Loucy (cell line): ENCODE measurements around the gene RECQL5.

Source experiments
- H2AFZ ChIP-seq: fragments of 200-600 bp; sonication (generic); 2 replicates; pipeline ENCODE4 v1.6.0; 2016; ENCODE audit warnings: antibody characterized with exemption, mild to moderate bottlenecking, low read length, moderate library complexity
- H3F3A ChIP-seq: fragments of 200-600 bp; 2 replicates; pipeline ENCODE4 v1.6.0; 2016; ENCODE audit warnings: antibody characterized with exemption, low read depth, mild to moderate bottlenecking
- H3K27me3 ChIP-seq: fragments of 200-600 bp; sonication (generic); 2 replicates; pipeline ENCODE4 v1.6.1; 2014; ENCODE audit warnings: low read length, mild to moderate bottlenecking; ENCODE audit not compliant: insufficient read depth, poor library complexity, severe bottlenecking
- H3K36me3 ChIP-seq: fragments of 200-600 bp; sonication (generic); 2 replicates; pipeline ENCODE4 v1.6.1; 2016; ENCODE audit warnings: low read length; ENCODE audit not compliant: insufficient read depth
- H3K4me1 ChIP-seq: fragments of 200-600 bp; sonication (generic); 2 replicates; pipeline ENCODE4 v1.5.1; 2014; ENCODE audit warnings: low read length, mild to moderate bottlenecking; ENCODE audit not compliant: insufficient read depth, poor library complexity, severe bottlenecking
- H3K4me2 ChIP-seq: fragments of 200-600 bp; sonication (generic); 2 replicates; pipeline ENCODE4 v1.6.0; 2014; ENCODE audit warnings: antibody characterized with exemption, low read length, low read depth, mild to moderate bottlenecking; ENCODE audit not compliant: poor library complexity, severe bottlenecking
- H3K4me3 ChIP-seq: fragments of 200-600 bp; sonication (generic); 2 replicates; pipeline ENCODE4 v1.5.1; 2014; ENCODE audit warnings: low read length, mild to moderate bottlenecking, mixed read lengths; ENCODE audit not compliant: poor library complexity, severe bottlenecking
- H3K79me2 ChIP-seq: fragments of 200-600 bp; sonication (generic); 2 replicates; pipeline ENCODE4 v1.6.1; 2014; ENCODE audit warnings: low read length; ENCODE audit not compliant: insufficient read depth
- H3K9ac ChIP-seq: fragments of 200-600 bp; sonication (generic); 2 replicates; pipeline ENCODE4 v1.6.0; 2014; ENCODE audit warnings: mild to moderate bottlenecking, low read depth, low read length, moderate library complexity; ENCODE audit not compliant: poor library complexity, severe bottlenecking
- H3K9me2 ChIP-seq: fragments of 200-600 bp; sonication (generic); replicated peaks from 2 replicates; pipeline ENCODE4 v1.6.1; 2016; ENCODE audit warnings: low read depth, low read length, mixed read lengths
- H3K9me3 ChIP-seq: fragments of 200-600 bp; sonication (generic); 2 replicates; pipeline ENCODE4 v1.6.1; 2014; ENCODE audit warnings: mild to moderate bottlenecking, antibody characterized with exemption, low read length, low read depth; ENCODE audit not compliant: insufficient read depth
- H4K20me1 ChIP-seq: fragments of 200-600 bp; sonication (generic); 2 replicates; pipeline ENCODE4 v1.6.0; 2014; ENCODE audit warnings: antibody characterized with exemption, low read length, mild to moderate bottlenecking; ENCODE audit not compliant: insufficient read depth, poor library complexity, severe bottlenecking
- CTCF ChIP-seq: fragments of 200-600 bp; sonication (generic); conservative IDR thresholded peaks from 2 replicates; pipeline ENCODE4 v1.5.1; 2014; ENCODE audit warnings: mild to moderate bottlenecking, antibody characterized with exemption, low read length
- EZH2phosphoT487 ChIP-seq: fragments of 200-600 bp; IDR thresholded peaks from 2 replicates; pipeline ENCODE4 v1.6.1; 2018; ENCODE audit warnings: antibody characterized with exemption, mild to moderate bottlenecking, moderate library complexity, borderline replicate concordance

The RECQL5 gene

GRCh38 chr17:75636381-75637142 lies 30.4 kb downstream of the RECQL5 start:
- Histone ChIP-seq H3K9me2 (no peaks in the 10 kb centered on the region), H3F3A (no peaks in the 10 kb centered on the region), H4K20me1 (no peaks in the 10 kb centered on the region), H3K79me2 (no peaks in the 10 kb centered on the region), H3K4me2 (no peak overlapping the region), H3K4me3 (no peak overlapping the region), H3K9ac (no peak overlapping the region), H3K27me3 (no peaks in the 10 kb centered on the region), H3K9me3 (no peaks in the 10 kb centered on the region), H2AFZ (no peak overlapping the region), H3K4me1 (peaks cover 13% of the 10 kb centered on the region), H3K36me3 (no peaks in the 10 kb centered on the region)
- TF ChIP-seq CTCF (no peak), EZH2phosphoT487 (no peak)

GRCh38 chr17:75635610-75636202 lies 31.2 kb downstream of the RECQL5 start:
- no peak overlapping the region for H2AFZ ChIP-seq
- no peaks in the 10 kb centered on the region for H3K9me2 ChIP-seq
- H3K36me3 ChIP-seq, result no peaks in the 10 kb centered on the region
- no peaks in the 10 kb centered on the region for H3K27me3 ChIP-seq
- no peaks in the 10 kb centered on the region for H3K9me3 ChIP-seq
- H3K4me3 ChIP-seq, result no peak overlapping the region
- H3K4me1 ChIP-seq, result peaks cover 13% of the 10 kb centered on the region
- H4K20me1 ChIP-seq, result no peaks in the 10 kb centered on the region
- no peaks in the 10 kb centered on the region for H3F3A ChIP-seq
- no peaks in the 10 kb centered on the region for H3K79me2 ChIP-seq
- TF ChIP-seq CTCF (no peak), EZH2phosphoT487 (no peak)
- no peak overlapping the region for H3K9ac ChIP-seq
- no peak overlapping the region for H3K4me2 ChIP-seq

GRCh38 chr17:75634754-75635609 lies 32.0 kb downstream of the RECQL5 start:
- Histone ChIP-seq H3K9me3 (no peaks in the 10 kb centered on the region), H3K9me2 (no peaks in the 10 kb centered on the region), H3K4me1 (peaks cover 13% of the 10 kb centered on the region), H2AFZ (no peak overlapping the region), H3K4me2 (no peak overlapping the region), H3K36me3 (no peaks in the 10 kb centered on the region), H4K20me1 (no peaks in the 10 kb centered on the region), H3K79me2 (no peaks in the 10 kb centered on the region), H3K27me3 (no peaks in the 10 kb centered on the region), H3F3A (no peaks in the 10 kb centered on the region), H3K9ac (no peak overlapping the region), H3K4me3 (no peak overlapping the region)
- TF ChIP-seq EZH2phosphoT487, result no peak
- TF ChIP-seq CTCF, result no peak
